Measurements from ENCODE around the gene PFKL. TPM values are rescaled to one million over a fixed set of nuclear protein-coding genes. Genes with fewer than 3 reads are reported as not detected.
"Not testable (repeated sequence)": the region's sequence is repeated elsewhere in the genome, so short reads cannot be mapped to it uniquely, and the experiment has no call there.

Gene PFKL
- total RNA-seq, 2 donors from 2014 or later = 99.4 to 235 TPM

- not testable (repeated sequence) for H3K27ac ChIP-seq
- 78% methylated on average over 23 of the region's 23 CpGs for WGBS
- H3K4me1 ChIP-seq (replicated peaks) = peaks cover 14% of the 10 kb centered on the region
Measured at GRCh38 chr21:44302573-44303401, 2.9 kb downstream of the PFKL start.

GRCh38 chr21:44303490-44303981, 3.7 kb downstream of the PFKL start:
- H3K36me3 ChIP-seq = no peaks in the 10 kb centered on the region
- H3K9me3 ChIP-seq = no peaks in the 10 kb centered on the region
- no peak overlapping the region for H3K27ac ChIP-seq
- DNase-seq (ENCODE audit: low spot score) = no peak
- TF ChIP-seq CTCF (IDR thresholded peaks at IDR 0.05) (no peak), POLR2AphosphoS5 (IDR thresholded peaks at IDR 0.05) (no peak), POLR2A (IDR thresholded peaks at IDR 0.05) (no peak)
- intact Hi-C loops (cut with DNase I) = no loop called here
- WGBS = 68% methylated on average over 12 of the region's 12 CpGs
- peaks cover 14% of the 10 kb centered on the region for H3K4me1 ChIP-seq (replicated peaks)
- H3K27me3 ChIP-seq (replicated peaks; ENCODE audit: insufficient read depth) = no peaks in the 10 kb centered on the region
- no peak overlapping the region for H3K4me3 ChIP-seq

More at GRCh38 chr21:44302573-44303401, 2.9 kb downstream of the PFKL start:
- H3K9me3 ChIP-seq; H3K36me3 ChIP-seq; H3K27me3 ChIP-seq (replicated peaks; ENCODE audit: insufficient read depth); H3K4me3 ChIP-seq; intact Hi-C loops (cut with DNase I): not testable (repeated sequence)
- DNase-seq (ENCODE audit: low spot score) = peak; percentile 47
- TF ChIP-seq CTCF (IDR thresholded peaks at IDR 0.05) = peak in 1 of 4 experiments; percentile 25

GRCh38 chr21:44304011-44304616, 4.3 kb downstream of the PFKL start:
- intact Hi-C loops (cut with DNase I) = no loop called here
- peak overlapping the region in 1 of 2 donors; percentile 18 for H3K27ac ChIP-seq
- H3K36me3 ChIP-seq = no peaks in the 10 kb centered on the region
- TF ChIP-seq POLR2AphosphoS5 (IDR thresholded peaks at IDR 0.05) (no peak), CTCF (IDR thresholded peaks at IDR 0.05) (no peak), POLR2A (IDR thresholded peaks at IDR 0.05) (no peak)
- H3K4me3 ChIP-seq = no peak overlapping the region
- no peak for DNase-seq (ENCODE audit: low spot score)
- peaks cover 13% of the 10 kb centered on the region for H3K4me1 ChIP-seq (replicated peaks)
- H3K9me3 ChIP-seq = no peaks in the 10 kb centered on the region
- WGBS = 70% methylated on average over 16 of the region's 16 CpGs
- H3K27me3 ChIP-seq (replicated peaks; ENCODE audit: insufficient read depth) = no peaks in the 10 kb centered on the region

GRCh38 chr21:44304877-44305293, 5.0 kb downstream of the PFKL start:
- Histone ChIP-seq H3K4me3 (no peak overlapping the region), H3K4me1 (replicated peaks) (peaks cover 8% of the 10 kb centered on the region), H3K36me3 (no peaks in the 10 kb centered on the region), H3K9me3 (no peaks in the 10 kb centered on the region), H3K27ac (no peak overlapping the region), H3K27me3 (replicated peaks; ENCODE audit: insufficient read depth) (no peaks in the 10 kb centered on the region)
- intact Hi-C loops (cut with DNase I) = no loop called here
- TF ChIP-seq POLR2AphosphoS5 (IDR thresholded peaks at IDR 0.05) (no peak), POLR2A (IDR thresholded peaks at IDR 0.05) (no peak), CTCF (IDR thresholded peaks at IDR 0.05) (peak in 3 of 4 experiments; percentile 42 to 60 (median 54))
- DNase-seq (ENCODE audit: low spot score) = peak; percentile 33
- WGBS = 21% methylated on average over 8 of the region's 8 CpGs
